Testis (tissue), 3 donors: ENCODE results near the gene KCNQ5. TPM values are rescaled to one million over a fixed set of nuclear protein-coding genes. Genes with fewer than 3 reads are reported as not detected.

Source experiments
- DNase-seq: peaks from one replicate; pipeline ENCODE4 v3.0.0-alpha.2; 2019
- H3K27ac ChIP-seq, 2 donors: fragments of 200-600 bp; sonication (generic); one replicate each; pipeline ENCODE4 v1.5.1; 2019
- H3K27me3 ChIP-seq: fragments of 200-600 bp; sonication (generic); one replicate; pipeline ENCODE4 v1.5.1; 2019
- H3K36me3 ChIP-seq: fragments of 200-600 bp; sonication (generic); one replicate; pipeline ENCODE4 v1.5.1; 2017; ENCODE audit warnings: low read depth; ENCODE audit errors: missing control alignments
- H3K4me1 ChIP-seq: fragments of 200-600 bp; sonication (generic); one replicate; pipeline ENCODE4 v1.5.1; 2019
- H3K4me3 ChIP-seq, 2 donors: fragments of 200-600 bp; sonication (generic); one replicate each; pipeline ENCODE4 v1.5.1; 2017 to 2019
- H3K9me3 ChIP-seq: fragments of 200-600 bp; sonication (generic); one replicate; pipeline ENCODE4 v1.5.1; 2017
- CTCF ChIP-seq, 3 experiments: fragments of 450-650 bp in 2 of 3; fragments of 200-600 bp in 1 of 3; sonication (generic) in 1 of 3; IDR thresholded peaks; one replicate each; pipeline ENCODE4 v1.5.1; 2016 to 2019; ENCODE audit warnings: antibody characterized with exemption in 3 of 3, mild to moderate bottlenecking in 2 of 3, moderate library complexity in 1 of 3
- POLR2A ChIP-seq: fragments of 450-650 bp; IDR thresholded peaks from one replicate; pipeline ENCODE4 v1.6.1; 2017; ENCODE audit warnings: antibody characterized with exemption, mild to moderate bottlenecking, moderate library complexity
- WGBS, 2 donors: methylation state at CpG; one replicate each; pipeline ENCODE4 v1.1.5; 2018; 5-methylcytosine and 5-hydroxymethylcytosine counted together
- intact Hi-C: fragments of 100-400 bp; cut with DNase I; formaldehyde crosslinking; loops from one replicate; pipeline ENCODE4 v1.15.1; 2023; ENCODE audit warnings: low total_unique reads
- polyA plus RNA-seq: library from polyadenylated mRNA; stranded (reverse); fragments of 350-450 nt; fragmentation: Illumina TruSeq; extraction: RNeasy Lipid Tissue Mini Kit (QIAGEN cat#74804); gene quantifications from one replicate; pipeline ENCODE4 v1.2.3, GENCODE V29; 2014; ENCODE audit warnings: low read depth, low replicate concordance; ENCODE audit not compliant: insufficient read depth
- total RNA-seq, 2 donors: library from RNA; depleted of rRNA; stranded (reverse); fragments of >200 nt; gene quantifications; one replicate each; pipeline ENCODE4 v1.2.3, GENCODE V29; 2016

KCNQ5 gene
- total and polyA plus RNA-seq, 3 donors from 2014 or later, result 0.43 to 1.1 (median 0.73) TPM

- H3K36me3 ChIP-seq, result no peaks in the 10 kb centered on the region
- H3K27ac ChIP-seq, result no peak overlapping the region
- no peak for DNase-seq
- TF ChIP-seq CTCF (IDR thresholded peaks at IDR 0.05) (no peak), POLR2A (no peak)
- intact Hi-C loops, result no loop called here
- no peaks in the 10 kb centered on the region for H3K27me3 ChIP-seq
- no peak overlapping the region for H3K4me3 ChIP-seq
- no peaks in the 10 kb centered on the region for H3K9me3 ChIP-seq
- 41 to 54% methylated on average over 4 of the region's 4 CpGs for WGBS, 2 donors
- no peaks in the 10 kb centered on the region for H3K4me1 ChIP-seq
Measured at GRCh38 chr6:73169111-73169510, 547.2 kb downstream of the KCNQ5 start.

DNA sequence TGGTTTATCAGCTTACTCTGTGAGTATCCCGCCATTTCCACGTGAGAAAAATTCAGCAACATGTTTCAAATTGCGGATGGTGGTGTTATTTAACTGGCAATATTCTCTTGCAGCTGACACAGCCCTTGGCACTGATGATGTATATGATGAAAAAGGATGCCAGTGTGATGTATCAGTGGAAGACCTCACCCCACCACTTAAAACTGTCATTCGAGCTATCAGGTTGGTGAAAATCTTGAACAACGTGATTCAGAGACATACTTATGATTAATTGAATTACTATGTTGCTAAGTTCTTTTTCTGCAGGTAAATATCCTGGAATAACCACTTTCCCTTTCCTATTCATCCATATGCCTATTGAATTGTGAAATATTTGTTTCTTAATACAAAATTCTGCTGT, 547.8 kb downstream of the KCNQ5 start:
- H3K27me3 ChIP-seq, result no peaks in the 10 kb centered on the region
- H3K9me3 ChIP-seq, result no peaks in the 10 kb centered on the region
- intact Hi-C loops, result no loop called here
- H3K4me1 ChIP-seq, result no peaks in the 10 kb centered on the region
- no peak for DNase-seq
- H3K4me3 ChIP-seq, result no peak overlapping the region
- TF ChIP-seq POLR2A (no peak), CTCF (IDR thresholded peaks at IDR 0.05) (no peak)
- H3K36me3 ChIP-seq, result no peaks in the 10 kb centered on the region
- 78 to 83% methylated on average over 5 of the region's 5 CpGs for WGBS, 2 donors
- H3K27ac ChIP-seq, result no peak overlapping the region

DNA sequence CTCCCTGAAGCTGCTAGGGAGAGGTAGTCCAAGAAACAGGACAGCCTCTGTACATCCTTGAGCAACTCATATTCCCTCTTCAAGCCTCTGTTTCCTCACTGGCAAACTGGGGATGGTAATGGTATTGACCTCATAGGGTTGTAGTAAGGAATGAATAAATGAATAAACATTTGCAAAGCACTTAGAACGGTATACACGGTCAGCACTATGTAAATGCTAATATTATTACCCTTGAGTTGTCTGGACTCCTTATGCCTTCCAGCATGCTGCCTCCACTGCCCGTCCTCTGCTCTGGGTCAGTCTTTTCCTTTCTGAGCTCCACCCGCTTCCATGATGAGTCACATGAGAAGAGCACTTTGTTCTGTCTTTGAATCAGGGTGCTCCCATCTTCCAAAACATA, 552.8 kb downstream of the KCNQ5 start:
- intact Hi-C loops, result no loop called here
- H3K4me1 ChIP-seq, result no peaks in the 10 kb centered on the region
- 88 to 92% methylated on average over 4 of the region's 4 CpGs for WGBS, 2 donors

DNA sequence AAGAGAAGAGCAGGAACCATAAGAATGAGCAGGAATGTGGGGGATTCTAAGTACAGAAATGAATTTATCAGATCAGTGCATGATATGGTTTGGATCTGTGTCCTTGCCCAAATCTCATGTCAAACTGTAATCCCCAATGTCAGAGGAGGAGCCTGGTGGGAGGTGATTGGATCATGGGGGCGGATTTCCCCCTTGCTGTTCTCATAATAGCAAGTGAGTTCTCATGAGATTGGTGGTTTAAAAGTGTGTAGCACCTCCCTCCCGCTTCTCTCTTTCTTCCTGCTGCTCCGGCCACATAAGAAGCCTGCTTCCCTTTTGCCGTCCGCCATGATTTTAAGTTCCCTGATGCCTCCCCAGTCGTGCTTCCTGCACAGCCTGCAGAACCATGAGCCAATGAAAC, 554.2 kb downstream of the KCNQ5 start:
- WGBS, 2 donors, result 66 to 67% methylated on average over 6 of the region's 6 CpGs
- Histone ChIP-seq H3K36me3 (no peaks in the 10 kb centered on the region), H3K9me3 (no peaks in the 10 kb centered on the region), H3K27ac (no peak overlapping the region), H3K4me1 (no peaks in the 10 kb centered on the region), H3K27me3 (no peaks in the 10 kb centered on the region), H3K4me3 (no peak overlapping the region)
- intact Hi-C loops, result no loop called here
- no peak for TF ChIP-seq CTCF (IDR thresholded peaks at IDR 0.05)
- no peak for TF ChIP-seq POLR2A
- no peak for DNase-seq

More for the DNA sequence above, 552.8 kb downstream of the KCNQ5 start:
- no peaks in the 10 kb centered on the region for H3K27me3 ChIP-seq
- TF ChIP-seq POLR2A (no peak), CTCF (IDR thresholded peaks at IDR 0.05) (no peak)
- no peak for DNase-seq
- no peaks in the 10 kb centered on the region for H3K9me3 ChIP-seq
- no peak overlapping the region for H3K27ac ChIP-seq
- no peak overlapping the region for H3K4me3 ChIP-seq
- no peaks in the 10 kb centered on the region for H3K36me3 ChIP-seq

DNA sequence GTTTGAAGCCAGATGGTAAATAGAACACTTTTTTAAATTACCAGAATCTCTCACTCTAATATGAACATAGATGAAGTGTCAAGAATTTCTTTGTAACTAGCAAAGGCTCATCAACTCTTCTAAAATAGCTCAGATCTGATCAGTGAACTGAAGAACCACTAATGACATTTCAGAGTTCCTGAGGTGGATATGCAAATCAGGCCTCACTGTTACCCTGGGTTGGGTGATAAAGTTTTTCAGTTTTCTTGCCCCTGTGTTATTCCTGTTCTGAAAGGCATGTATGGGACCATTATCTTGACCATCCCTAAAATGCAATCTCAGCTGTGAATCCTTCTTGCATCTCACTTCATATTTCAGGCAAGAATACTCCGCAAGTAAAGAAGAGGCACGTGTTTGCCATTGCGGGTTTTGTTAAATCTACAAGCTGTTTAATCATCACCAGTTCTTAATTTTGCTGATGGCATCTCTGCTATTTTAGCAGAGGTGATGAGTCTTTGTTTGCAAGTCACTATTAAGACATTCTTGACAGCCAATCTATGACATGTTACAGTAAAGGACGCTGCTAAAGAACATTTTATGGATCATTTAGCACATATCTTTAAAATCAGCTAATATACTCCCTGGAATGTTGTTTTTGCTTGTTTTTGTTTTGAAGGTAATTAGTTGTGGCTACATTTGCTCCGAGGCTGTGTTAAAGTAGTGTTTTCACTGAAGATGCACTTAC, 555.5 kb downstream of the KCNQ5 start:
- WGBS, 2 donors, result 79 to 85% methylated on average over 5 of the region's 5 CpGs
- TF ChIP-seq POLR2A, result no peak
- TF ChIP-seq CTCF (IDR thresholded peaks at IDR 0.05), result no peak
- H3K4me3 ChIP-seq, result no peak overlapping the region

More for the DNA sequence above, 555.5 kb downstream of the KCNQ5 start:
- Histone ChIP-seq H3K9me3 (no peaks in the 10 kb centered on the region), H3K36me3 (no peaks in the 10 kb centered on the region), H3K4me1 (no peaks in the 10 kb centered on the region), H3K27ac (no peak overlapping the region), H3K27me3 (no peaks in the 10 kb centered on the region)
- DNase-seq, result no peak
- intact Hi-C loops, result no loop called here
